ENCODE results near the gene NARS2.

The NARS2 gene

DNA sequence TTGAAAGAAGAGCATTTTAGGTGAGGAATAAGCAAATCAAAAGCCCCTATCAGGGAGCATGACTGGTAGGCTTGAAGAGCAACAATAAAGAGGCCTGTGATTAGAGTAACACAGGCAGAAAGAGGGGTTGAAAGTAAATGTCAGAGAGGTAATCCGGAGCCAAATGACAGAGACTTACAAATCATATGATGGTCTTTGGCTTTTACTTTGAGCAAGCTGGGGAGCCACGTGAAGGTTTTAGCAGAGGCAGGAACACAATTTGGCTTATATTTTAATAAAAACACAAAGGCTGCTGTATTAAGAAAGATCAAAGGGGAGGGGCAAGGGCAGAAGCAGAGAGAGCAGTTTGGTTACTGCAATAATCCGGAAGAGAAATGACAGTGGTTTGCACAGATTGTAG, 12.8 kb upstream of the NARS2 start:
- Histone ChIP-seq H3K27ac (no peak overlapping the region), H3K4me3 (no peak overlapping the region), H3K9ac (ENCODE audit: insufficient read length) (no peak overlapping the region), H3K36me3 (ENCODE audit: insufficient read depth, low read length) (no peaks in the 10 kb centered on the region), H3K9me3 (ENCODE audit: low read depth, low read length) (peaks cover 12% of the 10 kb centered on the region; the same call in 1 of the 2 replicates)
- DNase-seq (ENCODE audit: low read depth, low spot score) = no peak
- TF ChIP-seq EZH2 (IDR thresholded peaks at IDR 0.05) (no peak), FOXP2 (optimal IDR thresholded peaks at IDR 0.05; ENCODE audit: control extremely low read depth, extremely low read length, insufficient read depth) (no peak), POLR2AphosphoS5 (IDR thresholded peaks at IDR 0.05; ENCODE audit: borderline replicate concordance, low read depth, low read length) (no peak)

DNA sequence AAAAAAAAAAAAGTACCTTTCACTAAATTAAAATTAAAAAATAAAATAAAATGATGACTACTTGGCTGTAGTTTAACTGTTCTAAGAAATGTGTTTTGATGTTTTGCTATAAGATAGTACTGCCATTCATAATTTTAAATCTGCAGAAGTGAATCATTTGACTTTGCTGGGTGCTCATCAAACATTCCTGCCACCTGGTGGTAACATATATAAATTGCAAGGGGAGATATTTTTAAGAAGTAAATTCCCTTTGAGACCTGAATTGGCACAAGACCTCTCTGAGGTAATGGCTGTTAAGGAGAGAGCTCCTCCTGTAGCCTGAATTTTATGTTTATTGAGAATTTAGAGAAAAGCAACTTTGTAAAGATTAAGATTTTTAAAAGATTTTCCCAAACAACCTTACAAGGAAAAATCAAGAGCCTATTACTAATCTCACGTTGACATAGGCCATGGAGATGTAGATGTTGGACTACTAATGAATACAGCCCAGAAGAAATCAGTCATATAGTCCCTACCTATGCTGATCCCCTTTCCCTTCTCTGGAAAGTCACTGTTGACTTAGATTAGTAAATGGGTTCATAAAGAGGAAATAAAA, 11.9 kb upstream of the NARS2 start:
- DNase-seq (ENCODE audit: low read depth, low spot score) = no peak
- no peaks in the 10 kb centered on the region for H3K36me3 ChIP-seq (ENCODE audit: insufficient read depth, low read length)
- TF ChIP-seq EZH2 (IDR thresholded peaks at IDR 0.05) (no peak), POLR2AphosphoS5 (IDR thresholded peaks at IDR 0.05; ENCODE audit: borderline replicate concordance, low read depth, low read length) (no peak), FOXP2 (optimal IDR thresholded peaks at IDR 0.05; ENCODE audit: control extremely low read depth, extremely low read length, insufficient read depth) (no peak)
- no peak overlapping the region for H3K9ac ChIP-seq (ENCODE audit: insufficient read length)
- no peak overlapping the region for H3K4me3 ChIP-seq
- peaks cover 14% of the 10 kb centered on the region; the same call in 1 of the 2 replicates for H3K9me3 ChIP-seq (ENCODE audit: low read depth, low read length)
- no peak overlapping the region for H3K27ac ChIP-seq

DNA sequence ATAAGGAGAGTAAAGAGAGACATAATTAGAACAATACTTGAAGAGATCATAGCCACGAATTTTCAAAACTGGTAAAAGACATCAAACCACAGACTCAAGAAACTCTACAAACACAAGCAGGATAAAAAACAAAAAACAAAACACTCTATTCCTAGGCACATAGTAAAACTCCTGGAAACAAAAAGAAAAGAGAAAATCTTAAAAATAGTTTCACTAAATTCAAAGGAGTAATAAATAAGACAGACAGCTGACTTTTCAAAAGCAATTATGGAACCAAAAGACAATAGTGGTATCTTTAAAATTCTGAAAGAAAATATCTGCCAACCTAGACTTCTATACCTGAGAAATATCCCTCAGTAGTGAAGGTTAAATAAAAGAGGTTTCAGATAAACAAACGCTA, 9.2 kb upstream of the NARS2 start:
- Histone ChIP-seq H3K9ac (ENCODE audit: insufficient read length) (no peak overlapping the region), H3K27ac (no peak overlapping the region), H3K4me3 (no peak overlapping the region), H3K9me3 (ENCODE audit: low read depth, low read length) (peaks cover 14% of the 10 kb centered on the region; the same call in 1 of the 2 replicates), H3K36me3 (ENCODE audit: insufficient read depth, low read length) (no peaks in the 10 kb centered on the region)
- DNase-seq (ENCODE audit: low read depth, low spot score) = no peak
- TF ChIP-seq EZH2 (IDR thresholded peaks at IDR 0.05) = no peak
- TF ChIP-seq FOXP2 (optimal IDR thresholded peaks at IDR 0.05; ENCODE audit: control extremely low read depth, extremely low read length, insufficient read depth) = no peak
- no peak for TF ChIP-seq POLR2AphosphoS5 (IDR thresholded peaks at IDR 0.05; ENCODE audit: borderline replicate concordance, low read depth, low read length)

DNA sequence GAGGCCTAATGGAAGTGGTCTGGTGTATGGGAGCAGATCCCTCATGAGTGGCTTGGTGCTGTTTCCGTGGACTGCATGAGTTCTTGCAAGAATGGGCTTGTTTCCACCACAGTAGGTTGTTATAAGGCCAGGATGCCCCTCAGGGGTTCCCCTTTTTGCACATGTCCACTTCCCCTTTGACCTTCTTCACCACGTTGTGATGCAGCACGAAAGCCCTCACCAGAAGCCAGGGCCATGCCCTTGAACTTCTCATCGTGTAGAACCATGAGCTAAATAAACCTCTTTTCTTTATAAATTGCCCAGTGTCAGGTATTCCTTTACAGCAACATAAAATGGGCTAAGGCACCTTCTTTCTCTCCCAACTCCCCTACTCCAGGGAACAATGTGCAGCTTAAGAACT, 2.8 kb upstream of the NARS2 start:
- Histone ChIP-seq H3K9ac (ENCODE audit: insufficient read length) (no peak overlapping the region), H3K27ac (no peak overlapping the region), H3K36me3 (ENCODE audit: insufficient read depth, low read length) (peaks cover 4% of the 10 kb centered on the region; the same call in 1 of the 2 replicates), H3K9me3 (ENCODE audit: low read depth, low read length) (peaks cover 2% of the 10 kb centered on the region; the same call in 1 of the 2 replicates), H3K4me3 (no peak overlapping the region)
- no peak for DNase-seq (ENCODE audit: low read depth, low spot score)
- TF ChIP-seq FOXP2 (optimal IDR thresholded peaks at IDR 0.05; ENCODE audit: control extremely low read depth, extremely low read length, insufficient read depth) = no peak
- no peak for TF ChIP-seq POLR2AphosphoS5 (IDR thresholded peaks at IDR 0.05; ENCODE audit: borderline replicate concordance, low read depth, low read length)
- no peak for TF ChIP-seq EZH2 (IDR thresholded peaks at IDR 0.05)

DNA sequence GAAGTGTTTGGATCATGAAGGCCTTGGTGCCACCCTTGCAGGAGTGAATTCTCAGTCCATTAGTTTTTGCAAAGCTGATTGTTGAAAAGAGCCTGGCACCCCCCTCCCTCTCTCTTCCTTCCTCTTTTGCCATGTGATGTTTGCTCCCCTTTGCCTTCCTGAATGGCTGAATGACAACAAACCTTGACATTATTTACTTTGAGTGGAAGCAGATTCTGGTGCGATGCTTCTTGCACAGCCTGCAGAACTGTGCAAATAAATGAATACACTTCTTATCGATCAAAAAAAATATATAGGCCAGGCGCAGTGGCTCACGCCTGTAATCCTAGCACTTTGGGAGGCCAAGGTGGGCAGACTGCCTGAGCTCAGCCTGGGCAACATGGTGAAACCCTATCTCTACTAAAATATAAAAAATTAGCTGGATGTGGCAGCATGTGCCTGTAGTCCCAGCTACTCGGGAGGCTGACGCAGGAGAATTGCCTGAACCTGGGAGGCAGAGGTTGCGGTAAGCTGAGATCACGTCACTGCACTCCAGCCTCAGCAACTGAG, 2.0 kb upstream of the NARS2 start:
- Histone ChIP-seq H3K9me3 (ENCODE audit: low read depth, low read length) (no peaks in the 10 kb centered on the region), H3K4me3 (no peak overlapping the region), H3K9ac (ENCODE audit: insufficient read length) (no peak overlapping the region), H3K27ac (no peak overlapping the region), H3K36me3 (ENCODE audit: insufficient read depth, low read length) (peaks cover 11% of the 10 kb centered on the region)
- TF ChIP-seq POLR2AphosphoS5 (IDR thresholded peaks at IDR 0.05; ENCODE audit: borderline replicate concordance, low read depth, low read length) (no peak), FOXP2 (optimal IDR thresholded peaks at IDR 0.05; ENCODE audit: control extremely low read depth, extremely low read length, insufficient read depth) (no peak), EZH2 (IDR thresholded peaks at IDR 0.05) (no peak)
- DNase-seq (ENCODE audit: low read depth, low spot score) = no peak

DNA sequence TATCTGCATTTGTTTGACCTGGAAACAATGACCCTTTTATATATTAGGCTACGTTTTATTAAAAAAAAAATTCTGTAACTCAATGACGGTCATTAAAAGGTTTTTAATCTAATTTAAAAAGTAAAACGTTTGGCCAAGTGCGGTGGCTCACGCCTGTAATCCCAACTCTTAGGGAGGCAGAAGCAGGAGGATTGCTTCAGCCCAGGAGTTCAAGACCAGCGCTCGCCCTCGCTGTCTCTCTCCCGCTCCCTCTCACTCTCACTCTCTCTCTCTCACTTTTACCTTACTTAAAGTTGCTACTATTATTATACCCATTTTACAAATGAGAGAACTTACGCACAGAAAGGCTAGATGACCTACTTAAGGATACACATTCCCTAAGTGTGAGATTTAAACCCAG, 814 bp upstream of the NARS2 start:
- DNase-seq (ENCODE audit: low read depth, low spot score) = no peak
- no peak overlapping the region for H3K27ac ChIP-seq
- H3K9me3 ChIP-seq (ENCODE audit: low read depth, low read length) = no peaks in the 10 kb centered on the region
- H3K9ac ChIP-seq (ENCODE audit: insufficient read length) = peak overlapping the region; percentile 91
- peak overlapping the region; percentile 95 for H3K4me3 ChIP-seq
- no peak for TF ChIP-seq FOXP2 (optimal IDR thresholded peaks at IDR 0.05; ENCODE audit: control extremely low read depth, extremely low read length, insufficient read depth)
- no peak for TF ChIP-seq EZH2 (IDR thresholded peaks at IDR 0.05)
- TF ChIP-seq POLR2AphosphoS5 (IDR thresholded peaks at IDR 0.05; ENCODE audit: borderline replicate concordance, low read depth, low read length) = no peak
- peaks cover 23% of the 10 kb centered on the region for H3K36me3 ChIP-seq (ENCODE audit: insufficient read depth, low read length)

DNA sequence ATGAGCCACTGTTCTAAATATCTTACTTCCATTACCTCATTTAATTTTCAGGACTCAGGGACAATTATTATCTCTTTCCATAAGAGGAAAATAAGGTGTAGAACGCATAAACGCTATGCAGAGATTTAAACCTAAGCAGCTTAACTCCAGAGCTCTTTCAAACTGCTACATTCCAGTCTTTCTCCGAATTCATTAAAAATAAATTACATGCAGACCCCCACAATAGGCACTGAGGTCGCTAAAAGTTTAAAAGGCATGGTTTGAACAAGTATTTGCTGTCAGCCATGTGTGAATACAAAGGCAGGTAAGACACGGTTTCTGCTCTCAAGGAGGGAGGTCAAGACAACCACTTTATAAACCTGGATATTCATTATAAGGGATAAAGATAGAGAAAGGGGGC, 983 bp downstream of the NARS2 start:
- DNase-seq (ENCODE audit: low read depth, low spot score) = no peak
- H3K27ac ChIP-seq = no peak overlapping the region

DNA sequence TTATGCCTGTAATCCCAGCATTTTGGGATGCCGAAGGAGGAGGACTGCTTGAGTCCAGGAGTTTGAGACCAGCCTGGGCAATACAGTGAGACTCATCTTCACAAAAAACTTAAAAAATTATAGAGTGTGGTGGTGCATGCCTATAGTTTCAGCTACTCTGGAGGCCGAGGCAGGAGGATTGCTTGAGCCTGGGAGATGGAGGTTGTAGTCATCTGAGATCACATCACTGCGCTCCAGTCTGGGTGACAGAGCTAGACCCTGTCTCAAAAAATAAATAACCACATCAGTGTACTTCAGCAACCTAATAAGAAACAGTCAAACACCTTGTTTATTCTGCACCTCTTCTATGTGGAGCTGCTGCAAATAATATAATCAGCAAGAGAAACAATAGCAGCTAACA, 1.4 kb downstream of the NARS2 start:
- Histone ChIP-seq H3K27ac (no peak overlapping the region), H3K9me3 (ENCODE audit: low read depth, low read length) (no peaks in the 10 kb centered on the region), H3K36me3 (ENCODE audit: insufficient read depth, low read length) (peaks cover 42% of the 10 kb centered on the region), H3K9ac (ENCODE audit: insufficient read length) (peak overlapping the region; percentile 91), H3K4me3 (peak overlapping the region; percentile 95)
- TF ChIP-seq POLR2AphosphoS5 (IDR thresholded peaks at IDR 0.05; ENCODE audit: borderline replicate concordance, low read depth, low read length) (no peak), FOXP2 (optimal IDR thresholded peaks at IDR 0.05; ENCODE audit: control extremely low read depth, extremely low read length, insufficient read depth) (no peak), EZH2 (IDR thresholded peaks at IDR 0.05) (no peak)
- no peak for DNase-seq (ENCODE audit: low read depth, low spot score)

More for the DNA sequence above, 983 bp downstream of the NARS2 start:
- Histone ChIP-seq H3K9ac (ENCODE audit: insufficient read length) (peak overlapping the region; percentile 91), H3K36me3 (ENCODE audit: insufficient read depth, low read length) (peaks cover 38% of the 10 kb centered on the region), H3K4me3 (peak overlapping the region; percentile 95), H3K9me3 (ENCODE audit: low read depth, low read length) (no peaks in the 10 kb centered on the region)
- TF ChIP-seq FOXP2 (optimal IDR thresholded peaks at IDR 0.05; ENCODE audit: control extremely low read depth, extremely low read length, insufficient read depth) = no peak
- no peak for TF ChIP-seq EZH2 (IDR thresholded peaks at IDR 0.05)
- TF ChIP-seq POLR2AphosphoS5 (IDR thresholded peaks at IDR 0.05; ENCODE audit: borderline replicate concordance, low read depth, low read length) = no peak
